Chondrocyte (in vitro differentiated cells): ENCODE measurements around the gene MUCL3. TPM values are rescaled to one million over a fixed set of nuclear protein-coding genes. Genes with fewer than 3 reads are reported as not detected.
"Not testable (repeated sequence)": the region's sequence is repeated elsewhere in the genome, so short reads cannot be mapped to it uniquely, and the experiment has no call there.

Experiments
- DNase-seq: peaks from one replicate; pipeline ENCODE4 v3.0.0; 2021; ENCODE audit warnings: mixed read lengths, low spot score
- H3K27ac Mint-ChIP-seq: one replicate; pipeline ENCODE4 v1.8.0; 2021; ENCODE audit warnings: mild to moderate bottlenecking, moderate library complexity, mixed read lengths; ENCODE audit not compliant: unreplicated experiment
- H3K27me3 Mint-ChIP-seq: 2 replicates; pipeline ENCODE4 v1.8.0; 2021; ENCODE audit warnings: low read depth, mixed read lengths
- H3K36me3 Mint-ChIP-seq: 2 replicates; pipeline ENCODE4 v1.8.0; 2021; ENCODE audit warnings: low read depth, mixed read lengths
- H3K4me1 Mint-ChIP-seq: 2 replicates; pipeline ENCODE4 v1.8.0; 2021; ENCODE audit warnings: low read depth, mild to moderate bottlenecking, mixed read lengths
- H3K4me3 Mint-ChIP-seq: one replicate; pipeline ENCODE4 v1.8.0; 2021; ENCODE audit warnings: mild to moderate bottlenecking, moderate library complexity, mixed read lengths; ENCODE audit not compliant: unreplicated experiment
- H3K9me3 Mint-ChIP-seq: 2 replicates; pipeline ENCODE4 v1.8.0; 2021; ENCODE audit warnings: low read depth, mixed read lengths
- total RNA-seq: library from RNA; stranded (reverse); gene quantifications from 3 replicates; pipeline ENCODE4 v1.2.1, GENCODE V29; 2021
- TF ChIP-seq, protein P1 (sequence below): fragments of 200-600 bp; sonication (generic); IDR thresholded peaks from 2 replicates; pipeline ENCODE4 v1.5.0; 2021; ENCODE audit warnings: antibody characterized with exemption, mild to moderate bottlenecking, moderate library complexity

Gene MUCL3
- total RNA-seq, 1 donor from 2014 or later = 0.07 TPM

DNA sequence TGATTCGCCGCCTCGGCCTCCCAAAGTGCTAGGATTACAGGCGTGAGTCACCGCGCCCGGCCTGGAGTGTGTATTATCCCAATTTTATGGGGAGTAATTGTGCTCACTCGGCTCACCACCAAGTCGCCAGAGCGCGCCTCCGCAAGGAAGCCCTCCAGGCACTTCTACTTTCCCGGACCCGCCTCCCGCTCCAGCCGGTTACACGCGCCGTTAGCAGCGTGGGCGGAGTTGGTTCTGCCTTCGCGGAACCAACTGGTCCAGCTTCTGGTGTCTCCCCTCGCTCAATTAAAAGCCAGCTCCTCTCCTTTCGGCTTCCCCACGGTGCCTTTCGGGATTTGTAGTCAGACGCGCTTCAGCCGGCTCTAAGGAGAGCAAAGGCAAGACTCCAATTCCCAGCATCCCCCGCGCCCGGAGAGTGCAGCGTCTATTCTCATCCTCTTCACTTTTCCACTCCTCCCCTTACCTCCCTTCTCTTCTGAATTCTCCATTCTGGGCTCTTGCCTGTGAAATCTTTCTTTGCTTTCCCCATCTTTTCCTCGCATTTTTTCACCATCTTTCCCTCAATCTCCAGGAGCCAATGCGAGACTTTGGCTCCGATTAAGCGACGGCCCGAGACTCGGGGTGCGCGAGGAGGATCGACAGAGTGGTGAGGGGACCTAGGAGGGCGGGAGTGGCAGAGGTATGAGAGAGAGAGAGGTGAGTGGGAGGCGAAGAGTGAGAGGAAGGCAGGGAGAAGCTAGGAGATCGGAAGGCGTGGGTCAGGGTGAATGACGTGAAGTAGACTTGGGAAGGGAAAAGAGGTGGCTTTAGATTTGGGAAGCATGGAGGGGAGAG is 32.8 kb upstream of the MUCL3 start, which contains the start of gene GTF2H4:
GTF2H4 (plus strand) TSS at position 450 of the 834 bp plus-strand sequence.
- no peak for DNase-seq
- peak within 1 kb of the TSS; percentile 95 for H3K27ac Mint-ChIP-seq
- H3K4me1 Mint-ChIP-seq = peaks cover 27% of the 10 kb centered on the region
- H3K36me3 Mint-ChIP-seq = peaks cover 11% of the 10 kb centered on the region
- TF ChIP-seq, protein P1, sequence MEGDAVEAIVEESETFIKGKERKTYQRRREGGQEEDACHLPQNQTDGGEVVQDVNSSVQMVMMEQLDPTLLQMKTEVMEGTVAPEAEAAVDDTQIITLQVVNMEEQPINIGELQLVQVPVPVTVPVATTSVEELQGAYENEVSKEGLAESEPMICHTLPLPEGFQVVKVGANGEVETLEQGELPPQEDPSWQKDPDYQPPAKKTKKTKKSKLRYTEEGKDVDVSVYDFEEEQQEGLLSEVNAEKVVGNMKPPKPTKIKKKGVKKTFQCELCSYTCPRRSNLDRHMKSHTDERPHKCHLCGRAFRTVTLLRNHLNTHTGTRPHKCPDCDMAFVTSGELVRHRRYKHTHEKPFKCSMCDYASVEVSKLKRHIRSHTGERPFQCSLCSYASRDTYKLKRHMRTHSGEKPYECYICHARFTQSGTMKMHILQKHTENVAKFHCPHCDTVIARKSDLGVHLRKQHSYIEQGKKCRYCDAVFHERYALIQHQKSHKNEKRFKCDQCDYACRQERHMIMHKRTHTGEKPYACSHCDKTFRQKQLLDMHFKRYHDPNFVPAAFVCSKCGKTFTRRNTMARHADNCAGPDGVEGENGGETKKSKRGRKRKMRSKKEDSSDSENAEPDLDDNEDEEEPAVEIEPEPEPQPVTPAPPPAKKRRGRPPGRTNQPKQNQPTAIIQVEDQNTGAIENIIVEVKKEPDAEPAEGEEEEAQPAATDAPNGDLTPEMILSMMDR = no peak
- no peaks in the 10 kb centered on the region for H3K9me3 Mint-ChIP-seq
- H3K4me3 Mint-ChIP-seq = peak within 1 kb of the TSS; percentile 99
- no peaks in the 10 kb centered on the region for H3K27me3 Mint-ChIP-seq

DNA sequence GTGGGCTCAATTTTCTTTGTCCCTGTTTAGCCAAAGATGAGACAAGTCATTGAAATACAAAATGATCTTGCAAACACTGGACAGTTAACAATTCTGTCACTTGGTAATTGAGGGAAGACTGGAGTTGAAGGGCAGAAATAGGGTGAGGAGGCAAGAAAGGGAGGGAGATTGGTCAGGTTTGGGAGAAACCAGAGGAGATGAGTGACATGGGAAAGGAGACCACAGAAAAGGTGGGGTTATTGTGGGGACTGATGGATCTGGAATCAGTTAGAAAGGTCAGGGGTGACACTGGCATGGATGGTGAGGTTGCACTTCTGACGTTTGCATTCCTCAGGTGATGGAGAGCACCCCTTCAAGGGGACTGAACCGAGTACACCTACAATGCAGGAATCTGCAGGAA is 32.1 kb upstream of the MUCL3 start:
- DNase-seq = no peak
- Mint-ChIP-seq H3K4me1 (peaks cover 33% of the 10 kb centered on the region), H3K9me3 (no peaks in the 10 kb centered on the region), H3K36me3 (peaks cover 11% of the 10 kb centered on the region), H3K4me3 (peak overlapping the region; percentile 99), H3K27ac (peak overlapping the region; percentile 95), H3K27me3 (no peaks in the 10 kb centered on the region)
- TF ChIP-seq, protein P1 = no peak

DNA sequence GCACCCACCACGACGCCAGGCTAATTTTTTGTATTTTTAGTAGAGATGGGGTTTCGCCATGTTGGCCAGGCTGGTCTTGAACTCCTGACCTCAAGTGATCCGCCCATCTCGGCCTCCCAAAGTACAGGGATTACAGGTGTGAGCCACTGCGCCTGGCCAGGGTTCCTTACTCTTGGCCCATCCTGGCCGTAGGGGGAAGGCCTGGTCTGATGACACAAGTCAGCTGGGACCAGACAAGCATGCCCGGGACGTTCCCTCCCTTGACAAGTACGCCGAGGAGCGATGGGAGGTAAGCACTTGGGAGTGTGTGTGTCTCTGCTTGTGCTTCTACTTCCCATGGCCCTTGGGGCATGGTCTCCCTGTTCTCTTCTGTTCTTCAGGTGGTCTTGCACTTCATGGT is 30.3 kb upstream of the MUCL3 start:
- H3K4me3 Mint-ChIP-seq = not testable (repeated sequence)

DNA sequence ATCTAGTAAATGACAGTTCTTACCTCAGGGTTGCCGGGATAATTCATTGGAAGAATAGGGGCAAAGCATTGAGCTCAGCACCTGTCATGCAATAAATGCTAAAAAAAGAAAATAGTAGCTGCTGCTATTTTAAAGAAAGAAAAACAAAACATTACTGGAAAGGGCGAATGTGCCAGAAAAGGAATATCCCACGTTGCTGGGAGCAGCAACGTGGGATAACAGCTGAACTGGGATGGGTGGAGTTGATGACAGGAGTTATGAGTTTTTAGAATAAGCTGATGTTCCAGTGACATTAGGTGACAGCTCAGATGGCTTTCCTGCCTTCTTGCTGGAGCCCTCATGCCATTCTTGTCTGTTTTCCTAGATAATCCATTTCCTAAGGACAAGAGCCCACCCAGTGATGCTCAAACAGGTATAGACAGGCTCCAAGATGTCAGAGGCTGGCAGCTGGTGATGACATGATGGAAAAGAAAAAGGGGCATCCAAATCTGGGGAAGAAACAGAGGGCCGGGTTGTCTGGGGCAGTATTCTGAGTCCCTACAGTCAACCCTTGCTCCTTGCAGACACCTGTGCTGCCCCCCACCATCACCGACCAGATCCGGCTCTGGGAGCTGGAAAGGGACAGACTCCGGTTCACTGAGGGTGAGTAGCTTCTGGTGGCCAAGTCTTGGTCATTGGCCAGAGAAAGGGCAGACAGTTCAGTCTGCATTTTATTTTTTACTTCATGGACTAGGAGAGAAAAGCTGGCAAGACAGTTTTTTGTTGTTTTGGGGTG is 27.8 kb upstream of the MUCL3 start:
- Mint-ChIP-seq H3K27ac (no peak overlapping the region), H3K27me3 (no peaks in the 10 kb centered on the region), H3K4me3 (peak overlapping the region; percentile 83), H3K36me3 (peaks cover 21% of the 10 kb centered on the region), H3K4me1 (peaks cover 54% of the 10 kb centered on the region), H3K9me3 (no peaks in the 10 kb centered on the region)
- DNase-seq = no peak
- TF ChIP-seq, protein P1 = no peak

More for the DNA sequence above, 30.3 kb upstream of the MUCL3 start:
- Mint-ChIP-seq H3K36me3 (peaks cover 11% of the 10 kb centered on the region), H3K4me1 (peaks cover 49% of the 10 kb centered on the region), H3K27ac (peak overlapping the region; percentile 45)
- H3K9me3 Mint-ChIP-seq, DNase-seq, H3K27me3 Mint-ChIP-seq: not testable (repeated sequence)

DNA sequence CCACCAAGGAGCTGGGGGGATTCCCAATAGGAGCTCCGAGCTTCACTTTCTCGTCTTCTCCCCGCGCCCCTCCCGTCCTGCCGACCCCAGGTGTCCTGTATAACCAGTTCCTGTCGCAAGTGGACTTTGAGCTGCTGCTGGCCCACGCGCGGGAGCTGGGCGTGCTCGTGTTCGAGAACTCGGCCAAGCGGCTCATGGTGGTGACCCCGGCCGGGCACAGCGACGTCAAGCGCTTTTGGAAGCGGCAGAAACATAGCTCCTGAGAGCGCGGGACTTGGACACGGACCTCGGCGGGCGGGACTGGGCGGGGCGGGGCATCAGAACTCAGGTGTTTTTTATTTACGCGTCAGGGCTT is 27.1 kb upstream of the MUCL3 start:
- DNase-seq = no peak
- TF ChIP-seq, protein P1 = no peak
- Mint-ChIP-seq H3K9me3 (no peaks in the 10 kb centered on the region), H3K4me1 (peaks cover 48% of the 10 kb centered on the region), H3K27me3 (no peaks in the 10 kb centered on the region), H3K27ac (peak overlapping the region; percentile 82), H3K4me3 (peak overlapping the region; percentile 83), H3K36me3 (peaks cover 19% of the 10 kb centered on the region)
